A549 (cell line): ENCODE measurements around the gene RRAGD. TPM values are rescaled to one million over a fixed set of nuclear protein-coding genes. Genes with fewer than 3 reads are reported as not detected.

Experiments
- ATAC-seq, 2 experiments: fragments of 200-7000 bp in 1 of 2; fragments of >200 bp in 1 of 2; cut with Nextera tagmentation in 1 of 2; cut with Tn5 transposase in 1 of 2; 3 replicates each; pipeline versions ENCODE4 v1.8.0 to v1.9.1; 2018 to 2020; ENCODE audit warnings: mild to moderate bottlenecking in 1 of 2, moderate library complexity in 1 of 2
- CTCF ChIA-PET: fragments of 300-600 bp; sonication (Branson Sonifier 250); formaldehyde crosslinking; extraction: SDS; loops from one replicate; lab custom pipeline; 2021; ENCODE audit warnings: antibody characterized with exemption, inconsistent platforms; lab: Yijun Ruan, JAX
- POLR2A ChIA-PET: fragments of 350-600 bp; formaldehyde crosslinking; extraction: SDS; loops from one replicate; lab custom pipeline; 2021; ENCODE audit warnings: antibody characterized with exemption, inconsistent platforms; lab: Yijun Ruan, JAX
- DNase-seq, 2 experiments: peaks; one replicate each; pipeline versions ENCODE4 v3.0.0 to v3.0.0-alpha.2; 2011 to 2016; ENCODE audit warnings: low read depth in 1 of 2, low spot score in 1 of 2
- FAIRE-seq: peaks from 2 replicates; lab custom pipeline; 2011; peaks lifted over from hg19 to GRCh38; lab: Jason Lieb, UNC
- H3K27ac ChIP-seq, 2 experiments: fragments of >200 bp; sonication (Bioruptor Twin); formaldehyde crosslinking; 3 replicates each; pipeline ENCODE4 v1.5.1; 2016 to 2017
- H3K4me1 ChIP-seq: fragments of >200 bp; sonication (Bioruptor Twin); formaldehyde crosslinking; 3 replicates; pipeline ENCODE4 v1.6.1; 2016
- H3K4me2 ChIP-seq: fragments of >200 bp; sonication (Bioruptor Twin); formaldehyde crosslinking; 3 replicates; pipeline ENCODE4 v1.6.1; 2016
- H3K4me3 ChIP-seq: fragments of >200 bp; sonication (Bioruptor Twin); formaldehyde crosslinking; 3 replicates; pipeline ENCODE4 v1.5.1; 2016
- H3K9me3 ChIP-seq: fragments of >200 bp; sonication (Bioruptor Twin); formaldehyde crosslinking; 3 replicates; pipeline ENCODE4 v1.6.1; 2016
- CBX2 ChIP-seq: fragments of 200-600 bp; sonication (generic); IDR thresholded peaks from 2 replicates; pipeline ENCODE4 v1.6.1; 2016; ENCODE audit warnings: low read depth, mild to moderate bottlenecking, borderline replicate concordance
- CBX8 ChIP-seq: fragments of 200-600 bp; sonication (generic); IDR thresholded peaks from 2 replicates; pipeline ENCODE4 v1.6.1; 2016
- CHD4 ChIP-seq: fragments of 200-600 bp; sonication (generic); IDR thresholded peaks from 2 replicates; pipeline ENCODE4 v1.6.1; 2016; ENCODE audit warnings: antibody characterized with exemption, mild to moderate bottlenecking, borderline replicate concordance
- EP300 ChIP-seq, 2 experiments: fragments of >200 bp; sonication (Bioruptor Twin); formaldehyde crosslinking; IDR thresholded peaks; 2 replicates in 1 of 2; 3 replicates in 1 of 2; pipeline ENCODE4 v1.6.1; 2016 to 2017
- FOSL2 ChIP-seq, 2 experiments: fragments of 450-650 bp in 1 of 2; fragments of >200 bp in 1 of 2; sonication (Bioruptor Twin) in 1 of 2; formaldehyde crosslinking; IDR thresholded peaks; 2 replicates each; pipeline versions ENCODE4 v1.5.0 to v1.6.1; 2016 to 2020; ENCODE audit warnings: mild to moderate bottlenecking in 1 of 2, moderate library complexity in 1 of 2
- FOXS1 ChIP-seq: fragments of 250-450 bp; sonication (Bioruptor Pico); IDR thresholded peaks from 2 replicates; pipeline ENCODE4 v1.5.0; 2020; ENCODE audit warnings: mild to moderate bottlenecking, moderate library complexity
- HDAC2 ChIP-seq: fragments of 200-600 bp; sonication (generic); IDR thresholded peaks from 2 replicates; pipeline ENCODE4 v1.6.1; 2016
- KDM1A ChIP-seq: fragments of 200-600 bp; sonication (generic); IDR thresholded peaks from 2 replicates; pipeline ENCODE4 v1.6.1; 2016; ENCODE audit warnings: low read depth, mild to moderate bottlenecking
- MYC ChIP-seq: IDR thresholded peaks from 2 replicates; pipeline ENCODE4 v1.6.1; 2012; ENCODE audit warnings: mild to moderate bottlenecking, inconsistent platforms, low read length, improper control_type of control experiment, borderline replicate concordance
- NPAS2 ChIP-seq: fragments of 250-450 bp; sonication (Bioruptor Pico); IDR thresholded peaks from 2 replicates; pipeline ENCODE4 v1.8.0; 2022; ENCODE audit warnings: mild to moderate bottlenecking, moderate library complexity, borderline replicate concordance
- POLR2AphosphoS2 ChIP-seq: conservative IDR thresholded peaks from 2 replicates; pipeline ENCODE4 v1.6.1; 2012; ENCODE audit warnings: low read length, improper control_type of control experiment, inconsistent platforms
- RAD21 ChIP-seq, 2 experiments: fragments of >200 bp in 1 of 2; sonication (Bioruptor Twin) in 1 of 2; formaldehyde crosslinking in 1 of 2; IDR thresholded peaks in 1 of 2; conservative IDR thresholded peaks in 1 of 2; 2 replicates in 1 of 2; 3 replicates in 1 of 2; pipeline ENCODE4 v1.6.1; 2012 to 2018; ENCODE audit warnings: inconsistent platforms in 1 of 2
- RARB ChIP-seq: fragments of 250-450 bp; sonication (Bioruptor Pico); IDR thresholded peaks from 2 replicates; pipeline ENCODE4 v1.8.0; 2021; ENCODE audit warnings: mild to moderate bottlenecking, moderate library complexity
- RNF2 ChIP-seq: fragments of 200-600 bp; sonication (generic); IDR thresholded peaks from 2 replicates; pipeline ENCODE4 v1.6.1; 2016; ENCODE audit warnings: low read depth, mild to moderate bottlenecking, antibody characterized with exemption, moderate library complexity, borderline replicate concordance
- TFCP2L1 ChIP-seq: fragments of 250-450 bp; sonication (Bioruptor Pico); IDR thresholded peaks from 2 replicates; pipeline ENCODE4 v1.5.0; 2021; ENCODE audit warnings: mild to moderate bottlenecking
- WGBS: methylation state at CpG from one replicate; pipeline ENCODE4 v1.1.6; 2017; ENCODE audit errors: missing lambda C conversion rate; 5-methylcytosine and 5-hydroxymethylcytosine counted together
- polyA plus RNA-seq, 4 experiments: library from polyadenylated mRNA; depleted of rRNA in 3 of 4; stranded (reverse); fragments of >200 nt; fragmentation: RNase III in 1 of 4; extraction: RNeasy Plus Mini Kit Qiagen cat#74134 plus additional on column Dnase treatment in 1 of 4; gene quantifications; 2 replicates in 3 of 4; 3 replicates in 1 of 4; pipeline ENCODE4 v1.2.3, GENCODE V29; 2011 to 2017
- TF ChIP-seq, protein P1 (sequence below): IDR thresholded peaks from 2 replicates; pipeline ENCODE4 v1.6.1; 2012
- TF ChIP-seq, protein P2 (sequence below): IDR thresholded peaks from 2 replicates; pipeline ENCODE4 v1.6.1; 2012; ENCODE audit warnings: low read depth, borderline replicate concordance
- TF ChIP-seq, protein P3 (sequence below): fragments of 450-650 bp; IDR thresholded peaks from 2 replicates; pipeline ENCODE4 v1.6.1; 2014; ENCODE audit warnings: antibody characterized with exemption

The RRAGD gene
- polyA plus RNA-seq, 2 of the 4 experiments (the other 2 are of a cell fraction), result 0.72 to 1.2 TPM

DNA sequence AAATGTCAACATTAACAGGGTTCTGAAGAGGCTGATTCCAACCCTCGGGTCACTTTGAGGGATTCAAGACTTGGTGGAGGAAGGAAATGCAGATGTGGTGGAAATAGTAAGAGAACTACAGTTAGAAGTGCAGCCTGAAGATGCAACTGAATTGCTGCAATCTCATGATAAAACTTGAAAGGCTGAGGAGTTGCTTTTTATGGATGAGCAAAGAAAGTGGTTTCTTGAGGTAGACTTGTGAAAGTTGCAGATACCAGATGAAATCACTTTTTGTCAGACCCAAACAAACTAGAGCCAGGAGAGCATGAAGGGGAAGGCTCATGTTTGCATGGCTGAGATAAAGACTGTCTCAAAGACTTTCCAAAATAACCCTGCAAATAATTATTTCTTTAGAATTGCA is 37.1 kb upstream of the RRAGD start:
- TF ChIP-seq, protein P1, sequence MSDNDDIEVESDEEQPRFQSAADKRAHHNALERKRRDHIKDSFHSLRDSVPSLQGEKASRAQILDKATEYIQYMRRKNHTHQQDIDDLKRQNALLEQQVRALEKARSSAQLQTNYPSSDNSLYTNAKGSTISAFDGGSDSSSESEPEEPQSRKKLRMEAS, result no peak
- Histone ChIP-seq H3K4me2 (no peak overlapping the region), H3K4me3 (no peak overlapping the region), H3K27ac (no peak overlapping the region), H3K4me1 (no peaks in the 10 kb centered on the region), H3K9me3 (no peaks in the 10 kb centered on the region)
- no peak for DNase-seq
- ChIA-PET POLR2A (no interaction called here), CTCF (no interaction called here)
- no peak for FAIRE-seq
- 33% methylated on average over 1 of the region's 1 CpG for WGBS
- no peak for ATAC-seq

DNA sequence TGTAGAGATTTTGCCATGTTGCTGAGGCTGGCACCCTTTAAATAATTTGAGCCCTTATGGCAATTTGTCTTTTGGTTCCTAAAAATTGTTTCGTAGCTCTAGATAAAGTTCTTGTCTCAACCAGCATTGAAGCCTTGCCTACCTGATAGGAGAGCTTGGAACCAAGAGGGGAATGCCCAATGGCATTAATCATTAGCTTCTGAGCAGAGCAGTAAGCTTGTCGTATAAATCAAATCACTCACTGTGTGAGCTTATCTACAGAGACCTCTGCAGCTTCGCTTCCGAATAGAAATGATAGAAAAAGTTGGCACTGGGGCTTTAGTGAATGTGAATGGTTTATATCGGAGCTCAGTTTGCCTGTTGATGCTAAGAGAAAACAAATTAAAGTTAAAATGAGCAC is 31.6 kb upstream of the RRAGD start:
- FAIRE-seq (no peak), ATAC-seq (no peak), DNase-seq (no peak)
- Histone ChIP-seq H3K4me2 (no peak overlapping the region), H3K9me3 (no peaks in the 10 kb centered on the region), H3K27ac (no peak overlapping the region), H3K4me1 (no peaks in the 10 kb centered on the region), H3K4me3 (no peak overlapping the region)
- ChIA-PET CTCF (interaction anchor here (1.1 kb wide), 1 partner anchor 11 kb away, joined by 5 read pairs; no protein-coding TSS in a partner anchor), POLR2A (no interaction called here)
- WGBS, result 69% methylated on average over 5 of the region's 5 CpGs
- no peak for TF ChIP-seq HDAC2
- TF ChIP-seq RARB (CRISPR knock-in tag), result no peak
- no peak for TF ChIP-seq CBX2
- no peak for TF ChIP-seq MYC
- TF ChIP-seq RNF2, result no peak
- TF ChIP-seq, protein P2, sequence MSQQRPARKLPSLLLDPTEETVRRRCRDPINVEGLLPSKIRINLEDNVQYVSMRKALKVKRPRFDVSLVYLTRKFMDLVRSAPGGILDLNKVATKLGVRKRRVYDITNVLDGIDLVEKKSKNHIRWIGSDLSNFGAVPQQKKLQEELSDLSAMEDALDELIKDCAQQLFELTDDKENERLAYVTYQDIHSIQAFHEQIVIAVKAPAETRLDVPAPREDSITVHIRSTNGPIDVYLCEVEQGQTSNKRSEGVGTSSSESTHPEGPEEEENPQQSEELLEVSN, result no peak
- no peak for TF ChIP-seq KDM1A
- TF ChIP-seq FOXS1 (CRISPR knock-in tag), result no peak

DNA sequence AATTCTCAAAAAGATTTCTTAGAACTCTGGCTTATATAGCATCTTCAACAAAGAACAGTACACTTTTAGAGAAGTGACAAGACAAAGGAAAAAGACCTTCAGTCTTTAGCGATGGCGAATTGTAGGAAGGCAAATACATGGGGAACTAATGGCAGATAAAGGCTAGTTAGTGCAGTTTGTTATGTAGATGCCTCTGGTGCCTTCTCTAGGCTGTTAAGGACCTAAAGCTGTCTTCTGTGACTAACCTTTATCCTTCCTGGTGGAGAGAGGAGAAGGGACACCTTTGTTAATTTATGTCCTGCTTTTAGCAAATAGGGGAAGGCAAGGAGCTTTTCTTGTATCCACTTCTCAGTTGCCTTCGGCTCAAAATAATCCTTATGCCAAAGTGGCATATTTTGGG is 28.1 kb upstream of the RRAGD start:
- 93% methylated on average over 3 of the region's 3 CpGs for WGBS

DNA sequence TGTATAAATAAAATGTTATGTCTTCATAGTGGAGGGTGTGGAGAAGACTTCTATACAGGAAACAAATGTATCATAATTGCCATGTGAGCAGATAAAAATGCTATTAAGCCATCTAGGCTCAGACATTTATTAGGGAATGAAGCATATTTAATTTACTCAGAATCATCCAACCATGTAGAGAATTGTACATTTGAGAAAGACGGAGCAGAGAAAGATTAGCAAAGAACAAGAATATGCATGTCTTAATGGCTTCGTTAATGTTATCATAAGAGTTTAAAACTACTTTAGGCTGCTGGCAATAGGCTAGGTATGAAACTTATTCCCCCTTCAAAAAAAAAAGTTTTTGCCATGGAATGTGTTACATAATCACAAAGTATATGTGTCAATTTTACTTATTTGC is 26.9 kb upstream of the RRAGD start:
- FAIRE-seq (no peak), ATAC-seq (no peak), DNase-seq (no peak)
- ChIA-PET POLR2A (no interaction called here), CTCF (no interaction called here)
- Histone ChIP-seq H3K4me3 (no peak overlapping the region), H3K4me1 (no peaks in the 10 kb centered on the region), H3K4me2 (no peak overlapping the region), H3K27ac (no peak overlapping the region), H3K9me3 (no peaks in the 10 kb centered on the region)
- 94% methylated on average over 2 of the region's 2 CpGs for WGBS
- TF ChIP-seq FOSL2 (IDR thresholded peaks at IDR 0.05) (no peak), FOSL2 (CRISPR knock-in tag; IDR thresholded peaks at IDR 0.05) (no peak), CBX8 (no peak), RAD21 (conservative IDR thresholded peaks at IDR 0.05 in 1 of 2, IDR thresholded peaks at IDR 0.05 in 1 of 2) (no peak), HDAC2 (no peak), POLR2AphosphoS2 (no peak), EP300 (IDR thresholded peaks at IDR 0.05) (no peak)

More for the DNA sequence above, 28.1 kb upstream of the RRAGD start:
- CTCF ChIA-PET, result interaction anchor here (1.0 kb wide), 1 partner anchor 171 kb away, joined by 4 read pairs; no protein-coding TSS in a partner anchor
- Histone ChIP-seq H3K4me1 (no peaks in the 10 kb centered on the region), H3K27ac (no peak overlapping the region), H3K4me3 (no peak overlapping the region), H3K4me2 (no peak overlapping the region), H3K9me3 (no peaks in the 10 kb centered on the region)
- FAIRE-seq (no peak), ATAC-seq (no peak), DNase-seq (no peak)
- POLR2A ChIA-PET, result no interaction called here
- TF ChIP-seq FOXS1 (CRISPR knock-in tag) (no peak), EP300 (IDR thresholded peaks at IDR 0.05) (no peak), CHD4 (no peak), TFCP2L1 (CRISPR knock-in tag) (no peak)

DNA sequence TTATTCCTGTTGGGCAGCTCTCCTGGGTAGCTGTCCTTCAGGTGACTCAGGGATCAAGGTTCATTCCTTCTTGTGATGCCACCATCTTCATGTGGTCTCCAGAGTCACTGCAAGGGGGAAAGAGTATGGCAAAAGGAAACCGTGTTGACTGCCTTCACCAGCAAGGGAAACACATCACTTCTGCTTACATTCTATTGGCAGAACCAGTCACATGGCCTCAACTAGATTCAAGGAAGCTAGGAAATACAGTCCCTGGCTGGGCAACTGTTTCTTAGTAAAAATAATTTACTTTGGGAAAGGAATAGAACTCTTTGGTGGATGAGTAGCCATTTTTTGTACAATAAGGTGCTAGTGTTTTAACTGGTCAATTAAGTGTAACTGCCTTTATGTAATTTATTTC is 26.2 kb upstream of the RRAGD start:
- 38% methylated on average over 1 of the region's 1 CpG for WGBS
- FAIRE-seq, result no peak
- CTCF ChIA-PET, result interaction anchor here (0.7 to 1.5 kb wide), 4 partner anchors 14 to 171 kb away, joined by 3 to 5 read pairs (median 4); no protein-coding TSS in a partner anchor

More for the DNA sequence above, 26.2 kb upstream of the RRAGD start:
- POLR2A ChIA-PET, result no interaction called here
- H3K4me1 ChIP-seq, result no peaks in the 10 kb centered on the region
- DNase-seq (peak in 1 of 2 experiments; percentile 16), ATAC-seq (peak in 1 of 2 experiments; percentile 42; a peak in 2 of 6 replicates)
- H3K4me2 ChIP-seq, result no peak overlapping the region
- no peak overlapping the region for H3K4me3 ChIP-seq
- H3K9me3 ChIP-seq, result no peaks in the 10 kb centered on the region
- no peak overlapping the region for H3K27ac ChIP-seq
- TF ChIP-seq NPAS2 (CRISPR knock-in tag), result no peak
- TF ChIP-seq, protein P3, sequence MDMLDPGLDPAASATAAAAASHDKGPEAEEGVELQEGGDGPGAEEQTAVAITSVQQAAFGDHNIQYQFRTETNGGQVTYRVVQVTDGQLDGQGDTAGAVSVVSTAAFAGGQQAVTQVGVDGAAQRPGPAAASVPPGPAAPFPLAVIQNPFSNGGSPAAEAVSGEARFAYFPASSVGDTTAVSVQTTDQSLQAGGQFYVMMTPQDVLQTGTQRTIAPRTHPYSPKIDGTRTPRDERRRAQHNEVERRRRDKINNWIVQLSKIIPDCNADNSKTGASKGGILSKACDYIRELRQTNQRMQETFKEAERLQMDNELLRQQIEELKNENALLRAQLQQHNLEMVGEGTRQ, result peak; percentile 29; the same call in 1 of the 2 replicates
